Suprapubic skin (tissue), 4 donors: Measurements from ENCODE around the gene P3R3URF.

Experiments used
- EP300 ChIP-seq: sonication (generic); formaldehyde crosslinking; IDR thresholded peaks from one replicate; pipeline ENCODE4 v1.6.1; 2017; ENCODE audit warnings: antibody characterized with exemption
- POLR2A ChIP-seq, 2 donors: fragments of 450-650 bp; IDR thresholded peaks; one replicate each; pipeline ENCODE4 v1.6.1; 2017; ENCODE audit warnings: antibody characterized with exemption in 2 of 2, mild to moderate bottlenecking in 2 of 2, moderate library complexity in 2 of 2
- POLR2AphosphoS5 ChIP-seq, 3 donors: sonication (generic); formaldehyde crosslinking; IDR thresholded peaks; one replicate each; pipeline ENCODE4 v1.6.1; 2017; ENCODE audit warnings: antibody characterized with exemption in 3 of 3
- TF ChIP-seq, protein P1 (sequence below), 2 donors: fragments of 200-600 bp in 1 of 2; fragments of 450-650 bp in 1 of 2; sonication (generic) in 1 of 2; IDR thresholded peaks; one replicate each; pipeline ENCODE4 v1.5.1; 2016 to 2019; ENCODE audit warnings: antibody characterized with exemption in 2 of 2, mild to moderate bottlenecking in 1 of 2, moderate library complexity in 1 of 2

DNA sequence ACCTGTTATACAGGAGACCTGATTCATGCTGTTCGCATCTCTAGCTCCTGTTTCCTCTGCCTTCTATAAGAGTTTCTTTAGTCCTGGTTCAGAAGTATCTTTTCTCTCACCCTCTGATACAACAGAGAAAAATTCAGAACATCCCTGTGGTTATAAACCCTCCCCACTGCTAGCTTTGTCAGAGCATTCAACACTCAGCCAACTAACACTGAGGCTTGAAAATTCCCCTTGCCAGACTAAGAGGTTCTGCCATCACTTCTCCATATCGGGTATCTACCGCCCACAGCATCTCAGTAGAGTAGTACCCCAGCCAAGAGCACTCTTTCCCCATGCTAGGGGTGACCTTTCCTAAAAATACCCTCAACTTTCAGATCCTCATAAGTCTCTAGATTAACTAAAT lies 24.3 kb downstream of the P3R3URF start:
- TF ChIP-seq, protein P1, sequence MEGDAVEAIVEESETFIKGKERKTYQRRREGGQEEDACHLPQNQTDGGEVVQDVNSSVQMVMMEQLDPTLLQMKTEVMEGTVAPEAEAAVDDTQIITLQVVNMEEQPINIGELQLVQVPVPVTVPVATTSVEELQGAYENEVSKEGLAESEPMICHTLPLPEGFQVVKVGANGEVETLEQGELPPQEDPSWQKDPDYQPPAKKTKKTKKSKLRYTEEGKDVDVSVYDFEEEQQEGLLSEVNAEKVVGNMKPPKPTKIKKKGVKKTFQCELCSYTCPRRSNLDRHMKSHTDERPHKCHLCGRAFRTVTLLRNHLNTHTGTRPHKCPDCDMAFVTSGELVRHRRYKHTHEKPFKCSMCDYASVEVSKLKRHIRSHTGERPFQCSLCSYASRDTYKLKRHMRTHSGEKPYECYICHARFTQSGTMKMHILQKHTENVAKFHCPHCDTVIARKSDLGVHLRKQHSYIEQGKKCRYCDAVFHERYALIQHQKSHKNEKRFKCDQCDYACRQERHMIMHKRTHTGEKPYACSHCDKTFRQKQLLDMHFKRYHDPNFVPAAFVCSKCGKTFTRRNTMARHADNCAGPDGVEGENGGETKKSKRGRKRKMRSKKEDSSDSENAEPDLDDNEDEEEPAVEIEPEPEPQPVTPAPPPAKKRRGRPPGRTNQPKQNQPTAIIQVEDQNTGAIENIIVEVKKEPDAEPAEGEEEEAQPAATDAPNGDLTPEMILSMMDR (IDR thresholded peaks at IDR 0.05), result no peak
- TF ChIP-seq EP300 (no peak), POLR2A (IDR thresholded peaks at IDR 0.05) (no peak), POLR2AphosphoS5 (IDR thresholded peaks at IDR 0.05) (no peak)
